ENCODE results near the gene TAS1R2.

GRCh38 chr1:18901952-18902522 is 42.6 kb upstream of the TAS1R2 start:
- TF ChIP-seq SUZ12 (IDR thresholded peaks at IDR 0.05; ENCODE audit: extremely low read depth, insufficient read depth, insufficient read length) (no peak), YY1 (IDR thresholded peaks at IDR 0.05; ENCODE audit: insufficient read depth, insufficient read length) (no peak), ZNF274 (IDR thresholded peaks at IDR 0.05; ENCODE audit: low read depth, low read length) (no peak)
